ENCODE results near the gene CDC14A. TPM values are rescaled to one million over a fixed set of nuclear protein-coding genes. Genes with fewer than 3 reads are reported as not detected.

CDC14A gene
- total and polyA plus RNA-seq, 2 of the 8 experiments (the other 6 are each of a cell fraction or from before 2014, with no cell fraction given): 3.2 to 8.9 TPM

GRCh38 chr1:100306735-100307313 lies 45.5 kb upstream of the CDC14A start (continued):
- no peak for TF ChIP-seq USF2 (IDR thresholded peaks at IDR 0.05; ENCODE audit: low read length)

All from H1 (cell line).